Measurements from ENCODE around the gene CPAMD8.

DNA sequence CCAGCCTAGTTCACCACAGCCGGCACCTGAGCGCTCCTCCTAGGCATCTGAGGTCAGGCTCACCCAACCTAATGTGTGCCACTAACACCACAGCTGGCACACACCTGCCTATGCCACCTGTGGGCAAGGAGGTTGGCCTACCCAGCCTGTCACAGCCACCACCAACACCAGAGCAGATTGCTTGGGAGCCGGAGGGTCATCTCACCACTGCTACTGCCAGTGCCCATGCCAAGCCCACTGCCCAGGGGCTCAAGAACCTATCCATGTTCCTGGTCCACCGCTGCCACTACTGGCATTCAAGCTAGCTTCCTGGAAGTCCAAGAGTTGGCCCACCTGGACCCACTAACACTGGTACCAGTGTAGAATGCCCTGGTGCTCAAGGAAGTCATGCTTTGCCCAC is 95.3 kb downstream of the CPAMD8 start:
- TF ChIP-seq, protein P1, sequence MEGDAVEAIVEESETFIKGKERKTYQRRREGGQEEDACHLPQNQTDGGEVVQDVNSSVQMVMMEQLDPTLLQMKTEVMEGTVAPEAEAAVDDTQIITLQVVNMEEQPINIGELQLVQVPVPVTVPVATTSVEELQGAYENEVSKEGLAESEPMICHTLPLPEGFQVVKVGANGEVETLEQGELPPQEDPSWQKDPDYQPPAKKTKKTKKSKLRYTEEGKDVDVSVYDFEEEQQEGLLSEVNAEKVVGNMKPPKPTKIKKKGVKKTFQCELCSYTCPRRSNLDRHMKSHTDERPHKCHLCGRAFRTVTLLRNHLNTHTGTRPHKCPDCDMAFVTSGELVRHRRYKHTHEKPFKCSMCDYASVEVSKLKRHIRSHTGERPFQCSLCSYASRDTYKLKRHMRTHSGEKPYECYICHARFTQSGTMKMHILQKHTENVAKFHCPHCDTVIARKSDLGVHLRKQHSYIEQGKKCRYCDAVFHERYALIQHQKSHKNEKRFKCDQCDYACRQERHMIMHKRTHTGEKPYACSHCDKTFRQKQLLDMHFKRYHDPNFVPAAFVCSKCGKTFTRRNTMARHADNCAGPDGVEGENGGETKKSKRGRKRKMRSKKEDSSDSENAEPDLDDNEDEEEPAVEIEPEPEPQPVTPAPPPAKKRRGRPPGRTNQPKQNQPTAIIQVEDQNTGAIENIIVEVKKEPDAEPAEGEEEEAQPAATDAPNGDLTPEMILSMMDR (IDR thresholded peaks at IDR 0.05; ENCODE audit: poor library complexity): no peak
- TF ChIP-seq EZH2 (IDR thresholded peaks at IDR 0.05; ENCODE audit: borderline replicate concordance): no peak
- no peak for TF ChIP-seq EZH2phosphoT487 (IDR thresholded peaks at IDR 0.05; ENCODE audit: low read depth, severe bottlenecking, unreplicated experiment)
